Activated T-cell treated with anti-CD3 and anti-CD28 coated beads for 4 hours (primary cell): ENCODE results near the gene ENOX2.

Experiments used
- DNase-seq: peaks from one replicate; pipeline ENCODE4 v3.0.0-alpha.2; 2020

ENOX2 gene

GRCh38 chrX:130604882-130605281 is 298.1 kb downstream of the ENOX2 start:
- no peak for DNase-seq

GRCh38 chrX:130594453-130594916 is 308.5 kb downstream of the ENOX2 start:
- DNase-seq: no peak

DNA sequence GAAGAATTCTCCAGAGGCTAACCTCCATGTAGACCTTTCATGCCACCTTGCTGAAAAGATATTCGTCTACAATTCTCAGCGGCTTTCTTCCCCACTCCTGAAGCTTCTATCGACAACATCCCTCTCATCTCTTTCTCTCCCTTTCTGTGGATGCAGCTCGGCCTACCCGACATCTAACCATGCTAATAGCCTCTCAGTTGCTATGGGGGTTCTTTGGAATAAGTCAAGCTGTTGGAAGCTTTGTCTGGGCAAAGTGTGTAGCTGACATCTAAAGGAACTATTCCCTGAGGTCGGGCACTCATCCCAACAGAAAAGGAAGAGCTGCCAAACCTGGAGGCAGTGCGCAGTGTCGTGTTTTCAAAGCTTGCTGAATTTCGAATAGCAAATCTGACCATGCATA is 309.1 kb downstream of the ENOX2 start:
- DNase-seq: no peak

- no peak for DNase-seq
Observed at GRCh38 chrX:130592204-130592603, 310.8 kb downstream of the ENOX2 start.

DNA sequence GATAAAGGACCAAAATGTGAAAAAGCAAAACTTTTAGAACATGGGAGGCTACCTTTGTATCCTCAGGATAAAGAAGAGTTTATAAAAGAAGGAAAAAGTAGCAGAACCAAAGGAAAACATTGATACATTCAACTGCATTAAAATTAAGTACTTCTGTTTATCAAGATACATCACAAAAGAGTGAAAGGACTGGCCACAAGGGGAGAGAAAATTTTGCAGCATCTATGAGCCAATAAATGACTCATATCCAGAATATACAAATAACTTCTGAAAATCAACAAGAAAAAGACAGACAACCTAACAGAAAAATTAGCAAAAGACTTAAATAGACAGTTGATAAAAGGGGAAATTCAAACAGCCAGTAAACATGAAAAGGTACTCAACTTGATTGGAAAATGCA is 324.1 kb downstream of the ENOX2 start:
- no peak for DNase-seq

DNA sequence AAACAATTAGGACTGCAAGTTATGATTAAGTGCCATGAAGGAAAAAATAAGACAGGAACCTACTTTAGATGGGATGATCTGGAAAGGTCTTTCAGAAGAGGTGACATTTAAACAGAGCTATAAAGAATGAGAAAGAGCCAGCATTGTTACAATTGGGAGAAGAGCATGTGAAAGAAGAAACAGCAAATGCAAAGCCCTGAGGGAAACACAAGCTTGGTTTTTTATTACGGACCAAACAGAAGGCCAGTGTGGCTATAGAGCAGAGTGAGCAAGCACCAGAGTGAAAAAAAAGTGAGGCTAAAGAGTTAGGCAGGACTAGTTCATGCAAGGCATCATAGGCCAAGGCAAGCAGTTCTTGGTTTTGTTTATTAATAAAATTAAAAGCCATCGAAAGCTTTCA is 325.6 kb downstream of the ENOX2 start:
- DNase-seq: no peak

DNA sequence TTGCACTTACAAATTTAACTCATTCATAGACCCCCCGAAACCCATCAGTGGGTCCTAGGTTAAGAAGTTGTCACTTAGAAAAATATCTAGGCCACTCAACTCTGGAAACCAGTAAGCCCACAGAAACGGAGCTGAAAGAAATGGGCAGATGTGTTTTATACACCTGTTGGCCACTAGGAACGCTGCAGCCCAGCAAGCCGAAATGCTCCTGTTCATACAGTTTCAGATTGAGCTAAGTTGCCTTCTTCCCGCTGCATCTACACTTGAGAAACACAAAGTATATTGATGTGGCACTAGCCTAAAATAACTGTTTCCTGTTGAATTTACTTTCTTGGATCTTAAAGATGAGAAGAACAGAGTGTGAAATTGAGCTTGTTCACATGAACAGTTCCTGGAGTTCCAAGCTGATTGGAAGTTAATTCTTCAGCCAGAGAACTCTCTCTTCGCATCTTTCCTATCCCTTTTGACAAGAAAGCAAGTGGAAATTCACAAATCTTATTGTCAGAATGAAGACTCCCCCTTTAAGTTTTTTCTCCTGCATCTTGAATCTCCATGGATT is 327.1 kb downstream of the ENOX2 start:
- no peak for DNase-seq
